CD1c-positive myeloid dendritic cell (primary cell): Measurements from ENCODE around the gene GRK4.

Source experiments
- DNase-seq: peaks from one replicate; pipeline ENCODE4 v3.0.0-alpha.2; 2016; ENCODE audit errors: extremely low spot score

Gene GRK4

DNA sequence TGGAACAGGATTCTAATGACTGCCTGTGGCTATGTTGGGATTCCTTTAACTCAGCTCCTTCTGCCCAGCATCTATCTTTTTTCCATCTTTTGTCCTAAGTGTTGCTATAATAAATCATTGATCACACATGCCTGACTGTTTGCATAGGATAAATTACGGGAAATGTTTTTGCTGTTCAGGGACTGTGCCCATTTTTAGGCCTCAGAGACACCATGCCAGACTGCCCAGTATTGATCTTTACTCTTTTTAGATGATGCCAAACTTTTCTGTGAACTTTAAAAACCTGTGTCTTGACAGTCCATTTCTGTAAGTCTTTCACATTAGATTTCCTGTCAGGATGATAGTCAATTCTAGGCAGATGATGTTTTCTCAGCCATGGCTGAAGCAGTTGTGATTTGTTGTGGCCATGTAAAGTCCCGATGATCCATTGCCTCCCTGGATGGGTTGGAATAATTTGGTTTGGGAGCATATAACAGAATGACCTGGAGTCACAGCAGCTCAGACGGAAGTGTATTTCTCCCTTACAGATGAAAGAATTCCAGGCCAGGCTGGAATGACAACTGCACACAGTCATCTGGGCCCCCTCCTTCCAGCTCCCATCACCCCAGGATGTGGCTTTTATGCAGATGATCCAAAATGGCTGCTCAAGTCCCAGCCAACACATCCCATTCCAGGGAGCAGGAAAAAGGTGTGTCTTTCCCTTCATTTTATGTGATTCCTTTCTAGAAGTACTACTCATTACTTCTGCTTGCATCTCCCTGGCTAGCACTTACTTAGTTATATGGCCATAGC lies 107.5 kb downstream of the GRK4 start:
- no peak for DNase-seq

DNA sequence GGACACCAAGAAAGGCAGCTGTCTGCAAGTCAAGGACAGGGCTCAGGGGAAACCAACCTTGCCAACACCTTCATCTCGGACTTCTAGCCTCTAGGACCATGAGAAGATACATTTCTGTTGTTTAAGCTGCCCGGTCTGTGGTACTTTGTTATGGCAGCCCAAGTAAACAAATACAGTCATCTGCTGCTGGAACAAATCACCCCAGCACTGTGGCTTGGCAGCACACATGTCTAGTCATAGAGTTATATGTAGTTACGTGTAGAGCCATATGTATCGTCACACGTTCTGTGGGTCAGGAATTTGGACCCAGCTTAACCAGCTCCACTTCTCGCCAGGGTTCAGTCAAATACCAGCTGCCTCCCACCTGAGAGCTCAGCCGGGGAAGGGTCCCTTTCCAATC lies 108.4 kb downstream of the GRK4 start:
- no peak for DNase-seq

DNA sequence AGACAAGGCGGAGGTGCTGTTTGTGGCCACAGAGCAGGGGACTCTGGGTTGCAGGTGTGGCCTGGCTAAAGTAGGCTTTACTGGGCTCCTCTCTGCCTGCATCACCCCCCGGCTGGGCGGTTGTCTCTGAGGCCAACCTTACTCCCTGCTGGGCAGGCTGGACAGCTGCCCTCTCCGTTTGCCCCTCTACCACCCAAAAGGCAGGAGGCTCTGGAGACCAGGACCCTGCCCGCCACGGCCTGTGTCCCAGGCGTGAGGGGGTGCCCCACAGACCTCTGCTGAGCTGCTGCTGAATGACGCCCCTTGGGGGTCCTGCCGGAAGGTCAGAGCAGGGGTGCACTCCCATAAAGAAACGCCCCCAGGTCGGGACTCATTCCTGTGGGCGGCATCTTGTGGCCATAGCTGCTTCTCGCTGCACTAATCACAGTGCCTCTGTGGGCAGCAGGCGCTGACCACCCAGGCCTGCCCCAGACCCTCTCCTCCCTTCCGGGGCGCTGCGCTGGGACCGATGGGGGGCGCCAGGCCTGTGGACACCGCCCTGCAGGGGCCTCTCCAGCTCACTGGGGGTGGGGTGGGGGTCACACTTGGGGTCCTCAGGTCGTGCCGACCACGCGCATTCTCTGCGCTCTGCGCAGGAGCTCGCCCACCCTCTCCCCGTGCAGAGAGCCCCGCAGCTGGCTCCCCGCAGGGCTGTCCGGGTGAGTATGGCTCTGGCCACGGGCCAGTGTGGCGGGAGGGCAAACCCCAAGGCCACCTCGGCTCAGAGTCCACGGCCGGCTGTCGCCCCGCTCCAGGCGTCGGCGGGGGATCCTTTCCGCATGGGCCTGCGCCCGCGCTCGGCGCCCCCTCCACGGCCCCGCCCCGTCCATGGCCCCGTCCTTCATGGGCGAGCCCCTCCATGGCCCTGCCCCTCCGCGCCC lies 110.0 kb downstream of the GRK4 start:
- no peak for DNase-seq

DNA sequence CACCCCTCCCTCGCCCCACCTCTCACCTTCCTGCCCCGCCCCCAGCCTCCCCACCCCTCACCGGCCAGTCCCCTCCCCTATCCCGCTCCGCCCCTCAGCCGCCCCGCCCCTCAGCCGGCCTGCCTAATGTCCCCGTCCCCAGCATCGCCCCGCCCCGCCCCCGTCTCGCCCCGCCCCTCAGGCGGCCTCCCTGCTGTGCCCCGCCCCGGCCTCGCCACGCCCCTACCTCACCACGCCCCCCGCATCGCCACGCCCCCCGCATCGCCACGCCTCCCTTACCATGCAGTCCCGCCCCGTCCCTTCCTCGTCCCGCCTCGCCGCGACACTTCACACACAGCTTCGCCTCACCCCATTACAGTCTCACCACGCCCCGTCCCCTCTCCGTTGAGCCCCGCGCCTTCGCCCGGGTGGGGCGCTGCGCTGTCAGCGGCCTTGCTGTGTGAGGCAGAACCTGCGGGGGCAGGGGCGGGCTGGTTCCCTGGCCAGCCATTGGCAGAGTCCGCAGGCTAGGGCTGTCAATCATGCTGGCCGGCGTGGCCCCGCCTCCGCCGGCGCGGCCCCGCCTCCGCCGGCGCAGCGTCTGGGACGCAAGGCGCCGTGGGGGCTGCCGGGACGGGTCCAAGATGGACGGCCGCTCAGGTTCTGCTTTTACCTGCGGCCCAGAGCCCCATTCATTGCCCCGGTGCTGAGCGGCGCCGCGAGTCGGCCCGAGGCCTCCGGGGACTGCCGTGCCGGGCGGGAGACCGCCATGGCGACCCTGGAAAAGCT lies 110.9 kb downstream of the GRK4 start, which contains the start of the genes HTT and HTT-AS:
HTT (plus strand) TSS at position 604 of the 768 bp plus-strand sequence; CDS start at position 749, 145 bp downstream.
HTT-AS (minus strand) TSS at position 461 of the 768 bp plus-strand sequence.
- DNase-seq = peak; percentile 98

DNA sequence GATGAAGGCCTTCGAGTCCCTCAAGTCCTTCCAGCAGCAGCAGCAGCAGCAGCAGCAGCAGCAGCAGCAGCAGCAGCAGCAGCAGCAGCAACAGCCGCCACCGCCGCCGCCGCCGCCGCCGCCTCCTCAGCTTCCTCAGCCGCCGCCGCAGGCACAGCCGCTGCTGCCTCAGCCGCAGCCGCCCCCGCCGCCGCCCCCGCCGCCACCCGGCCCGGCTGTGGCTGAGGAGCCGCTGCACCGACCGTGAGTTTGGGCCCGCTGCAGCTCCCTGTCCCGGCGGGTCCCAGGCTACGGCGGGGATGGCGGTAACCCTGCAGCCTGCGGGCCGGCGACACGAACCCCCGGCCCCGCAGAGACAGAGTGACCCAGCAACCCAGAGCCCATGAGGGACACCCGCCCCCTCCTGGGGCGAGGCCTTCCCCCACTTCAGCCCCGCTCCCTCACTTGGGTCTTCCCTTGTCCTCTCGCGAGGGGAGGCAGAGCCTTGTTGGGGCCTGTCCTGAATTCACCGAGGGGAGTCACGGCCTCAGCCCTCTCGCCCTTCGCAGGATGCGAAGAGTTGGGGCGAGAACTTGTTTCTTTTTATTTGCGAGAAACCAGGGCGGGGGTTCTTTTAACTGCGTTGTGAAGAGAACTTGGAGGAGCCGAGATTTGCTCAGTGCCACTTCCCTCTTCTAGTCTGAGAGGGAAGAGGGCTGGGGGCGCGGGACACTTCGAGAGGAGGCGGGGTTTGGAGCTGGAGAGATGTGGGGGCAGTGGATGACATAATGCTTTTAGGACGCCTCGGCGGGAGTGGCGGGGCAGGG lies 111.7 kb downstream of the GRK4 start:
- peak; percentile 95 for DNase-seq

DNA sequence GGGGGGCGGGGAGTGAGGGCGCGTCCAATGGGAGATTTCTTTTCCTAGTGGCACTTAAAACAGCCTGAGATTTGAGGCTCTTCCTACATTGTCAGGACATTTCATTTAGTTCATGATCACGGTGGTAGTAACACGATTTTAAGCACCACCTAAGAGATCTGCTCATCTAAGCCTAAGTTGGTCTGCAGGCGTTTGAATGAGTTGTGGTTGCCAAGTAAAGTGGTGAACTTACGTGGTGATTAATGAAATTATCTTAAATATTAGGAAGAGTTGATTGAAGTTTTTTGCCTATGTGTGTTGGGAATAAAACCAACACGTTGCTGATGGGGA lies 112.2 kb downstream of the GRK4 start:
- DNase-seq = no peak

DNA sequence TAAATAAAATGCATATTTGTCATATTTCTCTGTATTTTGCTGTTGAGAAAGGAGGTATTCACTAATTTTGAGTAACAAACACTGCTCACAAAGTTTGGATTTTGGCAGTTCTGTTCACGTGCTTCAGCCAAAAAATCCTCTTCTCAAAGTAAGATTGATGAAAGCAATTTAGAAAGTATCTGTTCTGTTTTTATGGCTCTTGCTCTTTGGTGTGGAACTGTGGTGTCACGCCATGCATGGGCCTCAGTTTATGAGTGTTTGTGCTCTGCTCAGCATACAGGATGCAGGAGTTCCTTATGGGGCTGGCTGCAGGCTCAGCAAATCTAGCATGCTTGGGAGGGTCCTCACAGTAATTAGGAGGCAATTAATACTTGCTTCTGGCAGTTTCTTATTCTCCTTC lies 114.4 kb downstream of the GRK4 start:
- peak; percentile 56 for DNase-seq

DNA sequence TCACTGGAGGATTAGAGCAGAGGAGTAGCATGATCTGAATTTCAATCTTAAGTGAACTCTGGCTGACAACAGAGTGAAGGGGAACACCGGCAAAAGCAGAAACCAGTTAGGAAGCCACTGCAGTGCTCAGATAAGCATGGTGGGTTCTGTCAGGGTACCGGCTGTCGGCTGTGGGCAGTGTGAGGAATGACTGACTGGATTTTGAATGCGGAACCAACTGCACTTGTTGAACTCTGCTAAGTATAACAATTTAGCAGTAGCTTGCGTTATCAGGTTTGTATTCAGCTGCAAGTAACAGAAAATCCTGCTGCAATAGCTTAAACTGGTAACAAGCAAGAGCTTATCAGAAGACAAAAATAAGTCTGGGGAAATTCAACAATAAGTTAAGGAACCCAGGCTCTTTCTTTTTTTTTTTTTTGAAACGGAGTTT lies 116.3 kb downstream of the GRK4 start:
- peak; percentile 75 for DNase-seq

DNA sequence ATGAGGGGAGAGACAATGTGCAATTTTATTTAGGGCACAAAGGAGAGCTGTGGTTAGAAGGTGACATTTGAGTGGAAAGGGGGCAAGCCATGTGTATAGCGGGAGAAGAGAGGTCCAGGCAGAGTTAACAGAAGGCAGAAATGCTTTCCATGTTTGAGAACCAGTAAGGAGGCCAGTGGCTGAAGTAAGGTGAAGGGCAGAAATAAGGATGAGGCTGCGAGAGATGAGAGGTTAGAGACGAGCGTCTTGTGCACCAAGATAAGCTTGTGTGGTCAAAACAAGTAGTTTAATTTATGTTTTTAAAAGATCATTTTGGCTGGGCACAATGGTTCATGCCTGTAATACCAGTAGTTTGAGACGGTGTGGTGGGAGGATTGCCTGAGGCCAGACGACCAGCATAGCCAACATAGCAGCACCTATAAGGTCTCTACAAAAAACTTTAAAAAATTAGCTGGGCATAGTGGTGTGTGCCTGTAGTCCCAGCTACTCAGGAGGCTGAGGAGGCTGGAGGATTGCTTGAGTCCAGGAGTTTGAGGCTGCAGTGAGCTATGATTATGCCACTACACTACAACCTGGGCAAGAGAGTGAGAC lies 119.6 kb downstream of the GRK4 start:
- no peak for DNase-seq

DNA sequence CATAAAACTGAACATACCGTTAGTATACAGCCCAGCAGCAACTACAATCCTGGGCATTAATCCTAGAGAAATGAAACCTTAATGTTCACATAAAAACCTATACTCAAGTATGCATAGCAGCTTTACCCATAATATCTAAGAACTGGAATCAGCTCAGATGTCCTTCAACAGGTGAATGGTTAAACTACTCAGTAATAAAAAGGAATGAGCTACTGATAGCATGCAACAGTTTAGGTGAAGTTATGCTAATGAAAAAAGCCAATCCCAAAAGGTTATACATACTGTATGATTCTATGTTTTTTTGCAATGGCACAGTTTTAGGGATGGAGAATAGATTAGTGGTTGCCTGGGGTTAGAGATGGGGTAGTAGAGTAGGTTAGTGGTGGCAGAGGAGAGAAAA lies 120.4 kb downstream of the GRK4 start:
- no peak for DNase-seq

DNA sequence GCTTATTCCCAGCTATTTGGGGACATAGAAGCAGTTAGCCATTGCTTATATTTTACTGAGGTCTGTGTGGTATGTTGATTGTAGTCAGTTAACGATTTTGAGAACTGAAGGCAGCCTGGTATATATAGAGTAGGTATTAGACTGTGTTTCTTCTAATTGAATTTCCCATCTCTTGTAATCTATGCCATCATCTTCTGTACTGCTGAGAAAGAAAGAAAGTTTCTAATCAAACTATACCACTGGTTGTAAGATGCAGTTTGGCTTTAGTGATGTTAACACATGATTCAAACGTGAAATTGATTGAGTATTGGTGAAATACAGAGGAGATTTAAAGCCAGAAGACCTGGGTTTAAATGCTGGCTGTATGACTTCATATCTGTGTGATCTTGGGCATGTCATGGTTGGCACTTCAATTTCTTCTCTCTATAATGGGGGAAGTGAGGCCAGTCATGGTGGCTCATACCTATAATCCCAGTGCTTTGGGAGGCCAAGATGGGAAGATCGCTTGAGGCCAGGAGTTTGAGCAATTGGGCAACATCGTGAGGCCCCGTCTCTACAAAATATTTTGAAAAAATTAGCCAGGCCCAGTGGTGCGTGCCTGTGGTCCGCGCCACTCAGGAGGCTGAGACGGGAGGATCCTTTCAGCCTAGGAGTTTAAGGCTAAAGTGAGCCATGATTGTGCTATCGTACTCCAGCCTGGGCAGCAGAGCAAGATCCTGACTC lies 122.7 kb downstream of the GRK4 start:
- no peak for DNase-seq

DNA sequence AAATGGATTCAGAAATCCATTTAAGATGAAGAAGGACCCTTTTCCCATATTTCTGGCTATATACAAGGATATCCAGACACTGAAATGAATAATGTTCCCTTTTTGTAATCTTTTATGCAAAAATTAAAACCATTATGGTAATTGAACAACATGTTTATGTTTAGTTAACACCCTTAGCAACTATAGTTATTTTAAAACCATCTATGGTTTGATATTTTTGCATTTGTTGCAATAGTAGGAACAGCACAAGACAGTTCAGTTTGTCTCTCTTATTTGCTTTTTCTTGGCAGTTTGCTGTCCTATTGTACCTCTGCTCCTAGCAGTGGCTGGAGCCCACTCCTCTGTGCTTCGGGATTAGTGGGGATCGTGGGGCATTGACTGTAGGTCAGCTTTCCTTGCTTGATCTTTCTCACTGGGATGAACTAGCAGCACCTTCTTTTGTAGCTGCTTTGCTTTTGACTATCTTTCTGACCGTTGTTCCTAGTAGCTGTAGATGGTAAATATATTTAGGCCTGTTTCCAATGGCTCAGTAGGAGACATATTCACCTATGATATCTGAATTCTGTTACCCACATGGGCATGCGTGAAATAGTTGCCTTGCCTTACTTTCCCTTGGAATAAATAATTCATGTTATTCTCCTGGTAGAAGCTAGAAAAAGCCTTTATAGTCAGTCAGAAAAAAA lies 123.9 kb downstream of the GRK4 start:
- no peak for DNase-seq
